Neural cell (in vitro differentiated cells): ENCODE measurements around the gene DMBT1. TPM values are rescaled to one million over a fixed set of nuclear protein-coding genes. Genes with fewer than 3 reads are reported as not detected.

Experiments
- H2AFZ ChIP-seq: fragments of 200-600, 300-800 bp; sonication (generic), shearing (Covaris generic); 2 replicates; pipeline ENCODE4 v1.6.0; 2014; ENCODE audit warnings: low read depth, mild to moderate bottlenecking, antibody characterized with exemption, low read length, moderate library complexity
- H3F3A ChIP-seq: fragments of 200-600 bp; shearing (Covaris generic); 2 replicates; pipeline ENCODE4 v1.6.1; 2016; ENCODE audit warnings: mild to moderate bottlenecking, moderate library complexity, mixed read lengths, antibody characterized with exemption, low read length; ENCODE audit not compliant: insufficient read depth, poor library complexity, severe bottlenecking
- H3K27ac ChIP-seq: fragments of 200-600, 300-800 bp; sonication (generic), shearing (Covaris generic); 2 replicates; pipeline ENCODE4 v1.5.1; 2014; ENCODE audit warnings: mild to moderate bottlenecking, low read length, moderate library complexity
- H3K27me3 ChIP-seq: fragments of 300-800, 200-600 bp; sonication (generic), shearing (Covaris generic); 2 replicates; pipeline ENCODE4 v1.6.0; 2014; ENCODE audit warnings: mild to moderate bottlenecking, low read depth, low read length, moderate library complexity; ENCODE audit not compliant: insufficient read depth
- H3K36me3 ChIP-seq: fragments of 300-800, 200-600 bp; sonication (generic), shearing (Covaris generic); 2 replicates; pipeline ENCODE4 v1.5.1; 2014; ENCODE audit warnings: mild to moderate bottlenecking, antibody characterized with exemption, low read length, moderate library complexity; ENCODE audit not compliant: insufficient read depth
- H3K4me2 ChIP-seq: fragments of 300-800, 200-600 bp; sonication (generic), shearing (Covaris generic); 2 replicates; pipeline ENCODE4 v1.6.0; 2014; ENCODE audit warnings: mild to moderate bottlenecking, low read length
- H3K4me3 ChIP-seq: fragments of 300-800, 200-600 bp; sonication (generic), shearing (Covaris generic); 2 replicates; pipeline ENCODE4 v1.5.1; 2014; ENCODE audit warnings: mild to moderate bottlenecking, low read length, moderate library complexity
- H3K79me2 ChIP-seq: fragments of 200-600 bp; shearing (Covaris generic); replicated peaks from 2 replicates; pipeline ENCODE4 v1.6.0; 2014; ENCODE audit warnings: mild to moderate bottlenecking, low read length, moderate library complexity; ENCODE audit not compliant: insufficient read depth
- H3K9ac ChIP-seq: fragments of 300-800, 200-600 bp; sonication (generic), shearing (Covaris generic); 2 replicates; pipeline ENCODE4 v1.6.1; 2016; ENCODE audit warnings: mild to moderate bottlenecking, low read length, mixed read lengths
- H3K9me2 ChIP-seq: fragments of 200-600 bp; shearing (Covaris generic); 2 replicates; pipeline ENCODE4 v1.6.1; 2016; ENCODE audit warnings: mild to moderate bottlenecking, low read length, mixed read lengths; ENCODE audit not compliant: insufficient read depth
- H3K9me3 ChIP-seq: fragments of 200-600, 300-800 bp; sonication (generic), shearing (Covaris generic); 2 replicates; pipeline ENCODE4 v1.6.1; 2016; ENCODE audit warnings: mild to moderate bottlenecking, mixed run types, low read length, moderate library complexity, mixed read lengths
- H4K20me1 ChIP-seq: fragments of 200-600 bp; shearing (Covaris generic); 2 replicates; pipeline ENCODE4 v1.6.1; 2016; ENCODE audit warnings: mild to moderate bottlenecking, mixed run types; ENCODE audit not compliant: insufficient read depth
- EP300 ChIP-seq: fragments of 450-650 bp; conservative IDR thresholded peaks from 2 replicates; pipeline ENCODE4 v1.6.1; 2014; ENCODE audit warnings: antibody characterized with exemption, mild to moderate bottlenecking, moderate library complexity; ENCODE audit not compliant: poor library complexity, severe bottlenecking
- EZH2 ChIP-seq: fragments of 200-600, 300-800 bp; shearing (Covaris generic), sonication (generic); IDR thresholded peaks from 2 replicates; pipeline ENCODE4 v1.6.1; 2014; ENCODE audit warnings: antibody characterized with exemption, low read length, borderline replicate concordance, mild to moderate bottlenecking; ENCODE audit not compliant: insufficient read depth, poor library complexity, severe bottlenecking
- MXI1 ChIP-seq: fragments of 450-650 bp; conservative IDR thresholded peaks from 2 replicates; pipeline ENCODE4 v1.6.1; 2014; ENCODE audit warnings: antibody characterized with exemption, mild to moderate bottlenecking; ENCODE audit not compliant: poor library complexity, severe bottlenecking
- POLR2AphosphoS5 ChIP-seq: IDR thresholded peaks from 2 replicates; pipeline ENCODE4 v1.6.1; 2012
- RAD21 ChIP-seq: fragments of 450-650 bp; conservative IDR thresholded peaks from 2 replicates; pipeline ENCODE4 v1.6.1; 2014; ENCODE audit warnings: antibody characterized with exemption, mild to moderate bottlenecking, moderate library complexity
- SMC3 ChIP-seq: fragments of 450-650 bp; conservative IDR thresholded peaks from 2 replicates; pipeline ENCODE4 v1.6.1; 2014; ENCODE audit warnings: antibody characterized with exemption, mild to moderate bottlenecking, moderate library complexity; ENCODE audit not compliant: poor library complexity
- TAF1 ChIP-seq: IDR thresholded peaks from 2 replicates; pipeline ENCODE4 v1.6.1; 2012; ENCODE audit warnings: low read depth
- polyA plus RNA-seq: library from polyadenylated mRNA; depleted of rRNA; stranded (reverse); fragments of >200 nt; gene quantifications from 2 replicates; pipeline ENCODE4 v1.2.3, GENCODE V29; 2014
- TF ChIP-seq, protein P1 (sequence below): IDR thresholded peaks from 2 replicates; pipeline ENCODE4 v1.6.1; 2012; ENCODE audit warnings: borderline replicate concordance
- TF ChIP-seq, protein P2 (sequence below): fragments of 450-650 bp; IDR thresholded peaks from 2 replicates; pipeline ENCODE4 v1.5.1; 2014; ENCODE audit warnings: antibody characterized with exemption, mild to moderate bottlenecking, moderate library complexity; ENCODE audit not compliant: poor library complexity, severe bottlenecking

The DMBT1 gene
- polyA plus RNA-seq, 1 donor from 2014 or later, result not detected

DNA sequence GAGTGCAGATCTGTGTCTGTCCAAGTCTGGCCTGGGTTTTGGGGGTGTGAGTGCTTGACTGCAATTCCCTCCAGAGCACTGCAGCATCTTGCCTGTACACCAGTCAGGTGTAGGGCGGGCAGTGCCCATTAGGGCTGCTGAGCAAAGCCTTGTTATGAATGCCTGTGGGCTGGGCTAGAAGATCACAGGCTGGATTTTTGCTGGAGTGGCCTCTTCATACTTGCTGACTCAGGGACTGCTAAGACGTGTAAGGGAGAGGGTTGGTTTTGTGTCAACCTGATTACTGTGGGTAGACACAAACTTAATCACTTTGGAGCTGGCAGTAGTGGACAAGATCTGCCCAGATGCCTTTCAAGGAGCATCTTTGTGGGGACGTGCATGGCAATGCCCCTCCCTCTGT is 29.6 kb downstream of the DMBT1 start:
- Histone ChIP-seq H4K20me1 (no peaks in the 10 kb centered on the region), H3K4me2 (no peak overlapping the region), H3K27ac (no peak overlapping the region), H3F3A (no peaks in the 10 kb centered on the region), H3K9me2 (no peaks in the 10 kb centered on the region), H3K9ac (no peak overlapping the region), H3K27me3 (no peaks in the 10 kb centered on the region), H3K4me3 (no peak overlapping the region), H2AFZ (no peak overlapping the region), H3K79me2 (no peaks in the 10 kb centered on the region), H3K9me3 (no peaks in the 10 kb centered on the region), H3K36me3 (no peaks in the 10 kb centered on the region)
- TF ChIP-seq SMC3 (no peak), MXI1 (no peak), EP300 (no peak), EZH2 (no peak), RAD21 (no peak), POLR2AphosphoS5 (no peak), TAF1 (no peak)
- TF ChIP-seq, protein P1, sequence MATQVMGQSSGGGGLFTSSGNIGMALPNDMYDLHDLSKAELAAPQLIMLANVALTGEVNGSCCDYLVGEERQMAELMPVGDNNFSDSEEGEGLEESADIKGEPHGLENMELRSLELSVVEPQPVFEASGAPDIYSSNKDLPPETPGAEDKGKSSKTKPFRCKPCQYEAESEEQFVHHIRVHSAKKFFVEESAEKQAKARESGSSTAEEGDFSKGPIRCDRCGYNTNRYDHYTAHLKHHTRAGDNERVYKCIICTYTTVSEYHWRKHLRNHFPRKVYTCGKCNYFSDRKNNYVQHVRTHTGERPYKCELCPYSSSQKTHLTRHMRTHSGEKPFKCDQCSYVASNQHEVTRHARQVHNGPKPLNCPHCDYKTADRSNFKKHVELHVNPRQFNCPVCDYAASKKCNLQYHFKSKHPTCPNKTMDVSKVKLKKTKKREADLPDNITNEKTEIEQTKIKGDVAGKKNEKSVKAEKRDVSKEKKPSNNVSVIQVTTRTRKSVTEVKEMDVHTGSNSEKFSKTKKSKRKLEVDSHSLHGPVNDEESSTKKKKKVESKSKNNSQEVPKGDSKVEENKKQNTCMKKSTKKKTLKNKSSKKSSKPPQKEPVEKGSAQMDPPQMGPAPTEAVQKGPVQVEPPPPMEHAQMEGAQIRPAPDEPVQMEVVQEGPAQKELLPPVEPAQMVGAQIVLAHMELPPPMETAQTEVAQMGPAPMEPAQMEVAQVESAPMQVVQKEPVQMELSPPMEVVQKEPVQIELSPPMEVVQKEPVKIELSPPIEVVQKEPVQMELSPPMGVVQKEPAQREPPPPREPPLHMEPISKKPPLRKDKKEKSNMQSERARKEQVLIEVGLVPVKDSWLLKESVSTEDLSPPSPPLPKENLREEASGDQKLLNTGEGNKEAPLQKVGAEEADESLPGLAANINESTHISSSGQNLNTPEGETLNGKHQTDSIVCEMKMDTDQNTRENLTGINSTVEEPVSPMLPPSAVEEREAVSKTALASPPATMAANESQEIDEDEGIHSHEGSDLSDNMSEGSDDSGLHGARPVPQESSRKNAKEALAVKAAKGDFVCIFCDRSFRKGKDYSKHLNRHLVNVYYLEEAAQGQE, result no peak
- TF ChIP-seq, protein P2, sequence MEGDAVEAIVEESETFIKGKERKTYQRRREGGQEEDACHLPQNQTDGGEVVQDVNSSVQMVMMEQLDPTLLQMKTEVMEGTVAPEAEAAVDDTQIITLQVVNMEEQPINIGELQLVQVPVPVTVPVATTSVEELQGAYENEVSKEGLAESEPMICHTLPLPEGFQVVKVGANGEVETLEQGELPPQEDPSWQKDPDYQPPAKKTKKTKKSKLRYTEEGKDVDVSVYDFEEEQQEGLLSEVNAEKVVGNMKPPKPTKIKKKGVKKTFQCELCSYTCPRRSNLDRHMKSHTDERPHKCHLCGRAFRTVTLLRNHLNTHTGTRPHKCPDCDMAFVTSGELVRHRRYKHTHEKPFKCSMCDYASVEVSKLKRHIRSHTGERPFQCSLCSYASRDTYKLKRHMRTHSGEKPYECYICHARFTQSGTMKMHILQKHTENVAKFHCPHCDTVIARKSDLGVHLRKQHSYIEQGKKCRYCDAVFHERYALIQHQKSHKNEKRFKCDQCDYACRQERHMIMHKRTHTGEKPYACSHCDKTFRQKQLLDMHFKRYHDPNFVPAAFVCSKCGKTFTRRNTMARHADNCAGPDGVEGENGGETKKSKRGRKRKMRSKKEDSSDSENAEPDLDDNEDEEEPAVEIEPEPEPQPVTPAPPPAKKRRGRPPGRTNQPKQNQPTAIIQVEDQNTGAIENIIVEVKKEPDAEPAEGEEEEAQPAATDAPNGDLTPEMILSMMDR, result no peak

DNA sequence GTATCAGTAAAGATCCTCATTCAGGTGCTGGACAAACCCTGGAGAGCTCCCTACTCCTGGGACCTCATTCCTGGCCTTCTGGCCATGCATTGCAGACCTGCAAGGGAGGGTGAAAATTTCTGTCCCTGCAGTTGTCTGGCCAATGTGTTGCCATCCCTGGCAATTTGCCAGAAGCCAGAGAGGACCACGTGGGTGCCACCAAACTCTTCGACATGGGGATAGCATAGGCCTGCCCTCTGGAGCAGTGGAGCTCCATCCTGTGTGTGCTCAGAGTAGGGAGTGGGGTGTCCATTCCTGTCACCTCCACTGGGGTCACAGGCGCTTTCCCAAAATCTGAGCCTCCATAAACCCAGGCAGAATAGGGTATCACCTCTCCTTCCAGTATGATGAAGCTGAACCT is 31.2 kb downstream of the DMBT1 start:
- Histone ChIP-seq H3K9ac (no peak overlapping the region), H3K9me2 (no peaks in the 10 kb centered on the region), H3K79me2 (no peaks in the 10 kb centered on the region), H3F3A (no peaks in the 10 kb centered on the region), H4K20me1 (no peaks in the 10 kb centered on the region), H3K9me3 (no peaks in the 10 kb centered on the region), H3K27me3 (no peaks in the 10 kb centered on the region), H3K4me3 (no peak overlapping the region), H3K4me2 (no peak overlapping the region), H3K27ac (no peak overlapping the region), H2AFZ (no peak overlapping the region), H3K36me3 (no peaks in the 10 kb centered on the region)
- TF ChIP-seq, protein P2, result no peak
- TF ChIP-seq TAF1 (no peak), EP300 (no peak), MXI1 (no peak), RAD21 (no peak), POLR2AphosphoS5 (no peak), EZH2 (no peak), SMC3 (no peak)
- TF ChIP-seq, protein P1, result no peak
